Breast epithelium (tissue), 3 donors: ENCODE results near the gene SH3D19.
"Not testable (repeated sequence)": the region's sequence is repeated elsewhere in the genome, so short reads cannot be mapped to it uniquely, and the experiment has no call there.

ENCODE experiments used
- CTCF ChIP-seq, 3 donors: fragments of 450-650 bp; IDR thresholded peaks; one replicate each; pipeline ENCODE4 v1.5.1; 2016 to 2017; ENCODE audit warnings: antibody characterized with exemption in 3 of 3, mild to moderate bottlenecking in 3 of 3, moderate library complexity in 3 of 3
- POLR2A ChIP-seq: fragments of 450-650 bp; IDR thresholded peaks from one replicate; pipeline ENCODE4 v1.6.1; 2016; ENCODE audit warnings: antibody characterized with exemption, mild to moderate bottlenecking, moderate library complexity
- POLR2AphosphoS5 ChIP-seq, 3 donors: sonication (generic); formaldehyde crosslinking; IDR thresholded peaks; one replicate each; pipeline ENCODE4 v1.6.1; 2017; ENCODE audit warnings: antibody characterized with exemption in 3 of 3

GRCh38 chr4:151077978-151078377 is 247.4 kb downstream of the SH3D19 start:
- TF ChIP-seq CTCF (IDR thresholded peaks at IDR 0.05); POLR2AphosphoS5 (IDR thresholded peaks at IDR 0.05); POLR2A: not testable (repeated sequence)
